ENCODE data around the gene TRPM5. TPM values are rescaled to one million over a fixed set of nuclear protein-coding genes. Genes with fewer than 3 reads are reported as not detected.

The TRPM5 gene
- total RNA-seq, 1 experiment from 2014 or later: 0.07 TPM

GRCh38 chr11:2468363-2469235 is 24.3 kb upstream of the TRPM5 start:
- Mint-ChIP-seq H3K36me3 (no peaks in the 10 kb centered on the region), H3K4me1 (no peaks in the 10 kb centered on the region), H3K4me3 (no peak overlapping the region), H3K27me3 (ENCODE audit: low read depth) (peaks cover 56% of the 10 kb centered on the region), H3K9me3 (peaks cover 8% of the 10 kb centered on the region), H3K27ac (no peak overlapping the region)
- ChIA-PET POLR2A (interaction anchor here (0.6 kb wide), 1 partner anchor 206 kb away, joined by 3 read pairs; no protein-coding TSS in a partner anchor), CTCF (interaction anchor here (0.7 to 1.0 kb wide), 2 partner anchors 9 to 423 kb away, joined by 3 read pairs; no protein-coding TSS in a partner anchor)
- ATAC-seq (no peak), DNase-seq (ENCODE audit: low spot score) (no peak)
- no peak for TF ChIP-seq NFATC4 (CRISPR knock-in tag; IDR thresholded peaks at IDR 0.05)
- no peak for TF ChIP-seq SMAD4 (CRISPR knock-in tag; IDR thresholded peaks at IDR 0.05)
- no peak for TF ChIP-seq KAT7 (CRISPR knock-in tag; IDR thresholded peaks at IDR 0.05; ENCODE audit: borderline replicate concordance)
- no peak for TF ChIP-seq ZBTB21 (CRISPR knock-in tag; IDR thresholded peaks at IDR 0.05; ENCODE audit: borderline replicate concordance)

- TF ChIP-seq TEAD1 (CRISPR knock-in tag; IDR thresholded peaks at IDR 0.05) (no peak), CDX4 (CRISPR knock-in tag; IDR thresholded peaks at IDR 0.05; ENCODE audit: borderline replicate concordance) (no peak), ATF3 (CRISPR knock-in tag; conservative IDR thresholded peaks at IDR 0.05) (no peak), MLX (CRISPR knock-in tag; IDR thresholded peaks at IDR 0.05) (no peak)
Measured at GRCh38 chr11:2467695-2468055, 23.4 kb upstream of the TRPM5 start.

GRCh38 chr11:2466869-2467694 is 22.8 kb upstream of the TRPM5 start:
- H3K9me3 Mint-ChIP-seq: peaks cover 7% of the 10 kb centered on the region
- no peak for TF ChIP-seq FOXJ3 (CRISPR knock-in tag; IDR thresholded peaks at IDR 0.05; ENCODE audit: borderline replicate concordance)
- no peak for TF ChIP-seq MXD4 (CRISPR knock-in tag; IDR thresholded peaks at IDR 0.05; ENCODE audit: borderline replicate concordance)
- TF ChIP-seq SMAD3 (CRISPR knock-in tag; IDR thresholded peaks at IDR 0.05; ENCODE audit: borderline replicate concordance): no peak
- TF ChIP-seq ZNF281 (CRISPR knock-in tag; IDR thresholded peaks at IDR 0.05): no peak
- TF ChIP-seq CREM (CRISPR knock-in tag; IDR thresholded peaks at IDR 0.05): no peak
- TF ChIP-seq SP1 (CRISPR knock-in tag; conservative IDR thresholded peaks at IDR 0.05): no peak
- TF ChIP-seq ZBTB43 (CRISPR knock-in tag; IDR thresholded peaks at IDR 0.05): no peak
- no peak for TF ChIP-seq ATF1 (CRISPR knock-in tag; IDR thresholded peaks at IDR 0.05)
- no peak for TF ChIP-seq ZMAT4 (CRISPR knock-in tag; IDR thresholded peaks at IDR 0.05)
- TF ChIP-seq HMGXB4 (CRISPR knock-in tag; IDR thresholded peaks at IDR 0.05): no peak
- TF ChIP-seq ZNF121 (CRISPR knock-in tag; IDR thresholded peaks at IDR 0.05): no peak
- TF ChIP-seq MYBL2 (CRISPR knock-in tag; IDR thresholded peaks at IDR 0.05): no peak
- no peak for TF ChIP-seq ZNF423 (CRISPR knock-in tag; IDR thresholded peaks at IDR 0.05)
- H3K27me3 Mint-ChIP-seq (ENCODE audit: low read depth): peaks cover 53% of the 10 kb centered on the region
- no peaks in the 10 kb centered on the region for H3K36me3 Mint-ChIP-seq
- ATAC-seq (no peak), DNase-seq (ENCODE audit: low spot score) (no peak)
- H3K4me3 Mint-ChIP-seq: no peak overlapping the region
- no peaks in the 10 kb centered on the region for H3K4me1 Mint-ChIP-seq
- POLR2A ChIA-PET: no interaction called here
- CTCF ChIA-PET: interaction anchor here (0.6 to 1.7 kb wide), 2 partner anchors 46 to 55 kb away, joined by 3 to 5 read pairs; no protein-coding TSS in a partner anchor
- H3K27ac Mint-ChIP-seq: no peak overlapping the region

More at GRCh38 chr11:2467695-2468055, 23.4 kb upstream of the TRPM5 start:
- H3K4me1 Mint-ChIP-seq: no peaks in the 10 kb centered on the region
- H3K27me3 Mint-ChIP-seq (ENCODE audit: low read depth): peaks cover 54% of the 10 kb centered on the region
- H3K27ac Mint-ChIP-seq: no peak overlapping the region
- no peak overlapping the region for H3K4me3 Mint-ChIP-seq
- peaks cover 8% of the 10 kb centered on the region for H3K9me3 Mint-ChIP-seq
- DNase-seq (ENCODE audit: low spot score) (no peak), ATAC-seq (no peak)
- CTCF ChIA-PET: no interaction called here
- POLR2A ChIA-PET: no interaction called here
- H3K36me3 Mint-ChIP-seq: no peaks in the 10 kb centered on the region

Data from WTC11 (cell line).